Tibial nerve (tissue), 4 donors: ENCODE data around the gene TNIP1. TPM values are rescaled to one million over a fixed set of nuclear protein-coding genes. Genes with fewer than 3 reads are reported as not detected.

Source experiments
- DNase-seq, 2 donors: peaks; one replicate each; pipeline ENCODE4 v3.0.0-alpha.2; 2019; ENCODE audit warnings: low spot score in 2 of 2
- H3K27ac ChIP-seq, 4 donors: fragments of 200-600 bp; sonication (generic) in 3 of 4; one replicate each; pipeline ENCODE4 v1.5.1; 2017 to 2019; ENCODE audit warnings: mild to moderate bottlenecking in 1 of 4
- H3K27me3 ChIP-seq, 2 donors: fragments of 200-600 bp; sonication (generic) in 1 of 2; one replicate each; pipeline versions ENCODE4 v1.5.1 to v1.6.0; 2017 to 2019
- H3K36me3 ChIP-seq, 3 donors: fragments of 200-600 bp; sonication (generic); one replicate each; pipeline ENCODE4 v1.5.1; 2018 to 2019
- H3K4me1 ChIP-seq, 4 donors: fragments of 200-600 bp; sonication (generic) in 3 of 4; one replicate each; pipeline ENCODE4 v1.5.1; 2017 to 2019
- H3K4me3 ChIP-seq, 4 donors: fragments of 200-600 bp; sonication (generic) in 3 of 4; one replicate each; pipeline ENCODE4 v1.5.1; 2017 to 2019; ENCODE audit warnings: mild to moderate bottlenecking in 1 of 4, moderate library complexity in 1 of 4
- H3K9me3 ChIP-seq, 4 donors: fragments of 200-600 bp; sonication (generic) in 3 of 4; one replicate each; pipeline ENCODE4 v1.5.1; 2017 to 2019
- EP300 ChIP-seq, 2 donors: sonication (generic); formaldehyde crosslinking; IDR thresholded peaks; one replicate each; pipeline ENCODE4 v1.6.1; 2017; ENCODE audit warnings: antibody characterized with exemption in 2 of 2, mild to moderate bottlenecking in 1 of 2
- POLR2A ChIP-seq, 2 donors: fragments of 450-650 bp; IDR thresholded peaks; one replicate each; pipeline ENCODE4 v1.6.1; 2017; ENCODE audit warnings: antibody characterized with exemption in 2 of 2, mild to moderate bottlenecking in 2 of 2, moderate library complexity in 2 of 2
- WGBS, 2 donors: methylation state at CpG; one replicate each; pipeline ENCODE4 v1.1.5; 2018; 5-methylcytosine and 5-hydroxymethylcytosine counted together
- total RNA-seq, 4 donors: library from RNA; depleted of rRNA; stranded (reverse); fragments of >200 nt; gene quantifications; one replicate each; pipeline ENCODE4 v1.1.0, GENCODE V29; 2016
- TF ChIP-seq, protein P1 (sequence below), 5 experiments: fragments of 200-600 bp in 3 of 5; fragments of 450-650 bp in 2 of 5; sonication (generic) in 3 of 5; IDR thresholded peaks; one replicate each; pipeline ENCODE4 v1.5.1; 2016 to 2019; ENCODE audit warnings: antibody characterized with exemption in 5 of 5, mild to moderate bottlenecking in 3 of 5, moderate library complexity in 2 of 5

TNIP1 gene
- total RNA-seq, 4 donors from 2014 or later = 91.2 to 108 (median 94.3) TPM

DNA sequence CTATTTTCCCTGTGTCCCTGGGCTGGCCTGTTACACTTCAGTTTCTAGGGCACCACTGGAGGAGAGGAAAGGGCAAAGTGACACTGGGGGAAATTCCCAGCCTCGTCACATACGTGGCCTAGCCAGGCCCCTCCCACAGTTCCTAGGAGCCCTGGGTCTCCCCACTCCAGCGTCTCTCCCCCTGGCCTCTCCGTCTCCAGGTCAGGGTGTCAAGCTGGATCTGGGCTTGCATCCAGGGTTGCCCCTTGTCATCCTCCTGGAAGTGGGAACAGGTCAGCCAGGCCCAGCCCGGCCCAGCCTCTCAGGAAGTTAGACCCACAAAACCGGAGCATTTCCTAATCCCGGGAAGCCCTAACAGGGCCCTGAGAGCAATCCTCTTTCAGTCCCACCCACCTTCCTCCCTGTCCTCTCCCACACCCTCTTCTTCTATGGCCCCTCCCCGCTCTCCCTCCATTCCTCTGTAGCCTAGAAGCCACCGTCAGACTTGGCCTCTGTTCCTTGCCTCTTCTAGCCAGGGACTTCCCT is 4.7 kb upstream of the TNIP1 start:
- Histone ChIP-seq H3K4me3 (no peak overlapping the region), H3K36me3 (no peaks in the 10 kb centered on the region), H3K27me3 (no peaks in the 10 kb centered on the region), H3K4me1 (peaks cover 0 to 48% (median 40%) of the 10 kb centered on the region in 4 donors), H3K9me3 (no peaks in the 10 kb centered on the region), H3K27ac (peak overlapping the region; percentile 64 to 91 (median 78))
- WGBS, 2 donors = 8 to 13% methylated on average over 8 to 9 of the region's 9 CpGs
- TF ChIP-seq EP300 (IDR thresholded peaks at IDR 0.05) (peak in 1 of 2 donors; percentile 22), POLR2A (IDR thresholded peaks at IDR 0.05) (no peak)
- DNase-seq = peak in 1 of 2 donors; percentile 50

- Histone ChIP-seq H3K4me3 (no peak overlapping the region), H3K36me3 (no peaks in the 10 kb centered on the region), H3K9me3 (no peaks in the 10 kb centered on the region), H3K27ac (peak overlapping the region in 1 of 4 donors; percentile 84), H3K27me3 (no peaks in the 10 kb centered on the region), H3K4me1 (peaks cover 0 to 57% (median 47%) of the 10 kb centered on the region in 4 donors)
- DNase-seq = no peak
- TF ChIP-seq, protein P1, sequence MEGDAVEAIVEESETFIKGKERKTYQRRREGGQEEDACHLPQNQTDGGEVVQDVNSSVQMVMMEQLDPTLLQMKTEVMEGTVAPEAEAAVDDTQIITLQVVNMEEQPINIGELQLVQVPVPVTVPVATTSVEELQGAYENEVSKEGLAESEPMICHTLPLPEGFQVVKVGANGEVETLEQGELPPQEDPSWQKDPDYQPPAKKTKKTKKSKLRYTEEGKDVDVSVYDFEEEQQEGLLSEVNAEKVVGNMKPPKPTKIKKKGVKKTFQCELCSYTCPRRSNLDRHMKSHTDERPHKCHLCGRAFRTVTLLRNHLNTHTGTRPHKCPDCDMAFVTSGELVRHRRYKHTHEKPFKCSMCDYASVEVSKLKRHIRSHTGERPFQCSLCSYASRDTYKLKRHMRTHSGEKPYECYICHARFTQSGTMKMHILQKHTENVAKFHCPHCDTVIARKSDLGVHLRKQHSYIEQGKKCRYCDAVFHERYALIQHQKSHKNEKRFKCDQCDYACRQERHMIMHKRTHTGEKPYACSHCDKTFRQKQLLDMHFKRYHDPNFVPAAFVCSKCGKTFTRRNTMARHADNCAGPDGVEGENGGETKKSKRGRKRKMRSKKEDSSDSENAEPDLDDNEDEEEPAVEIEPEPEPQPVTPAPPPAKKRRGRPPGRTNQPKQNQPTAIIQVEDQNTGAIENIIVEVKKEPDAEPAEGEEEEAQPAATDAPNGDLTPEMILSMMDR (IDR thresholded peaks at IDR 0.05) = no peak
- TF ChIP-seq POLR2A (IDR thresholded peaks at IDR 0.05) (no peak), EP300 (IDR thresholded peaks at IDR 0.05) (no peak)
- WGBS, 2 donors = 93 to 97% methylated on average over 7 of the region's 7 CpGs
Observed at GRCh38 chr5:151084363-151084762, 3.5 kb upstream of the TNIP1 start.

GRCh38 chr5:151083081-151083676 is 2.3 kb upstream of the TNIP1 start:
- Histone ChIP-seq H3K4me3 (no peak overlapping the region), H3K4me1 (peaks cover 0 to 69% (median 55%) of the 10 kb centered on the region in 4 donors), H3K36me3 (peaks cover 0 to 5% (median 0%) of the 10 kb centered on the region in 3 donors), H3K9me3 (no peaks in the 10 kb centered on the region), H3K27me3 (no peaks in the 10 kb centered on the region), H3K27ac (peak overlapping the region in 2 of 4 donors; percentile 96 to 99)
- DNase-seq = no peak
- WGBS, 2 donors = 77 to 82% methylated on average over 3 of the region's 3 CpGs
- TF ChIP-seq POLR2A (IDR thresholded peaks at IDR 0.05) (no peak), EP300 (IDR thresholded peaks at IDR 0.05) (no peak)
- TF ChIP-seq, protein P1 (IDR thresholded peaks at IDR 0.05) = no peak

DNA sequence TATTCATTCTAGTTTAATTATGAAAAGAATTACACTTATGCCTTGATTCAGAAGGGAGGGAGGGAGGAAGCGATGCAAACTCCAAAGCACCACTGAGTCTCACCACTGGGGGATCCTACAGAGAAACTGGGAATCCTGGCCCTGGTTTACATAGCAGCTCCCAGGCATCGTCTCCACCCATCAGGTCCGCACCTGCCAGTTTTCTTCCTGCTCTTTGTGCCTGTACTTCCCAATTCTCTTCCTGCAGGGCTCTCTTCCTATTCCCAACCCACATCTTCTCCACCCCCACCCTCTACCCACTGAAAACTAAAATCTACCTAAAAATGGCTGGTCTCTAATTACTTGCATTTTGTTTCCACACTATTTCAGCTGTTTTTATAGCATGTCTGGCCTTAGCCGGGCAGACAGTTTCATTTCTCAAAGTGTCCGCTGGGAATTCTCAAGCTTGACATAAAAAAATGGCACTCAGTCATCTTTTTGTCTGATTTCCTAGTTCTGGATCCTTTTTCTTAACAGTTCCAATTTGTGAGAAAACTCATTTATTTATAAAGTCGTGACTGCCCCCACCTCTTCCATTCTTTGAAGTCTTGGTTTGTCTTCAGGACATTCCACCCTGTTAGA is 1.6 kb upstream of the TNIP1 start:
- Histone ChIP-seq H3K4me3 (peak overlapping the region in 3 of 4 donors; percentile 78 to 96 (median 94)), H3K27ac (peak overlapping the region; percentile 96 to 99 (median 98)), H3K4me1 (peaks cover 0 to 77% (median 56%) of the 10 kb centered on the region in 4 donors)

More for the DNA sequence above, 1.6 kb upstream of the TNIP1 start:
- TF ChIP-seq EP300 (IDR thresholded peaks at IDR 0.05) = no peak
- TF ChIP-seq, protein P1 (IDR thresholded peaks at IDR 0.05) = peak in 4 of 5 experiments; percentile 19 to 37 (median 26)
- TF ChIP-seq POLR2A (IDR thresholded peaks at IDR 0.05) = no peak
- no peaks in the 10 kb centered on the region for H3K9me3 ChIP-seq
- H3K36me3 ChIP-seq = peaks cover 0 to 11% (median 0%) of the 10 kb centered on the region in 3 donors
- no peak for DNase-seq
- 58 to 60% methylated on average over 6 of the region's 6 CpGs for WGBS, 2 donors
- no peaks in the 10 kb centered on the region for H3K27me3 ChIP-seq
